ENCODE measurements around the gene SPDEF.

The SPDEF gene

GRCh38 chr6:34565722-34566137 is 9.6 kb upstream of the SPDEF start:
- TF ChIP-seq POLR2A (IDR thresholded peaks at IDR 0.05; ENCODE audit: low read depth, low read length) = no peak
- no peak for FAIRE-seq

GRCh38 chr6:34564181-34564580 is 8.1 kb upstream of the SPDEF start:
- FAIRE-seq (no peak), DNase-seq (ENCODE audit: insufficient read length, low spot score) (no peak)
- TF ChIP-seq POU2F2 (IDR thresholded peaks at IDR 0.05; ENCODE audit: low read depth, low read length) = no peak
- no peak for TF ChIP-seq TAF1 (IDR thresholded peaks at IDR 0.05; ENCODE audit: low read depth, low read length)
- TF ChIP-seq PAX5 (IDR thresholded peaks at IDR 0.05; ENCODE audit: insufficient read depth, low read length, severe bottlenecking) = no peak
- no peak for TF ChIP-seq POLR2A (IDR thresholded peaks at IDR 0.05; ENCODE audit: low read depth, low read length)
- TF ChIP-seq SPI1 (IDR thresholded peaks at IDR 0.05; ENCODE audit: low read depth, low read length) = no peak

More at GRCh38 chr6:34565722-34566137, 9.6 kb upstream of the SPDEF start:
- DNase-seq (ENCODE audit: insufficient read length, low spot score) = no peak

- TF ChIP-seq SPI1 (IDR thresholded peaks at IDR 0.05; ENCODE audit: low read depth, low read length) (no peak), PAX5 (IDR thresholded peaks at IDR 0.05; ENCODE audit: insufficient read depth, low read length, severe bottlenecking) (no peak), POU2F2 (IDR thresholded peaks at IDR 0.05; ENCODE audit: low read depth, low read length) (no peak), TAF1 (IDR thresholded peaks at IDR 0.05; ENCODE audit: low read depth, low read length) (no peak), POLR2A (IDR thresholded peaks at IDR 0.05; ENCODE audit: low read depth, low read length) (no peak), POLR2AphosphoS5 (IDR thresholded peaks at IDR 0.05; ENCODE audit: low read depth, low read length) (no peak)
- DNase-seq (ENCODE audit: insufficient read length, low spot score) = no peak
- no peak for FAIRE-seq
Measured at GRCh38 chr6:34563513-34563870, 7.4 kb upstream of the SPDEF start.

- DNase-seq (ENCODE audit: insufficient read length, low spot score) = no peak
- no peak for FAIRE-seq
- TF ChIP-seq PAX5 (IDR thresholded peaks at IDR 0.05; ENCODE audit: insufficient read depth, low read length, severe bottlenecking) = no peak
- TF ChIP-seq TAF1 (IDR thresholded peaks at IDR 0.05; ENCODE audit: low read depth, low read length) = no peak
- no peak for TF ChIP-seq SPI1 (IDR thresholded peaks at IDR 0.05; ENCODE audit: low read depth, low read length)
- no peak for TF ChIP-seq POLR2AphosphoS5 (IDR thresholded peaks at IDR 0.05; ENCODE audit: low read depth, low read length)
- no peak for TF ChIP-seq POLR2A (IDR thresholded peaks at IDR 0.05; ENCODE audit: low read depth, low read length)
- TF ChIP-seq POU2F2 (IDR thresholded peaks at IDR 0.05; ENCODE audit: low read depth, low read length) = no peak
Measured at GRCh38 chr6:34562861-34563512, 6.9 kb upstream of the SPDEF start.

GRCh38 chr6:34562350-34562749 is 6.2 kb upstream of the SPDEF start:
- FAIRE-seq (no peak), DNase-seq (ENCODE audit: insufficient read length, low spot score) (no peak)
- TF ChIP-seq PAX5 (IDR thresholded peaks at IDR 0.05; ENCODE audit: insufficient read depth, low read length, severe bottlenecking) (no peak), POLR2AphosphoS5 (IDR thresholded peaks at IDR 0.05; ENCODE audit: low read depth, low read length) (no peak), SPI1 (IDR thresholded peaks at IDR 0.05; ENCODE audit: low read depth, low read length) (no peak), TAF1 (IDR thresholded peaks at IDR 0.05; ENCODE audit: low read depth, low read length) (no peak), POLR2A (IDR thresholded peaks at IDR 0.05; ENCODE audit: low read depth, low read length) (no peak), POU2F2 (IDR thresholded peaks at IDR 0.05; ENCODE audit: low read depth, low read length) (no peak)

- FAIRE-seq = no peak
- no peak for DNase-seq (ENCODE audit: insufficient read length, low spot score)
- TF ChIP-seq POLR2A (IDR thresholded peaks at IDR 0.05; ENCODE audit: low read depth, low read length) = no peak
- no peak for TF ChIP-seq TAF1 (IDR thresholded peaks at IDR 0.05; ENCODE audit: low read depth, low read length)
- no peak for TF ChIP-seq POLR2AphosphoS5 (IDR thresholded peaks at IDR 0.05; ENCODE audit: low read depth, low read length)
- no peak for TF ChIP-seq POU2F2 (IDR thresholded peaks at IDR 0.05; ENCODE audit: low read depth, low read length)
- TF ChIP-seq PAX5 (IDR thresholded peaks at IDR 0.05; ENCODE audit: insufficient read depth, low read length, severe bottlenecking) = no peak
- no peak for TF ChIP-seq SPI1 (IDR thresholded peaks at IDR 0.05; ENCODE audit: low read depth, low read length)
Measured at GRCh38 chr6:34561227-34561530, 5.0 kb upstream of the SPDEF start.

GRCh38 chr6:34560366-34561226 is 4.5 kb upstream of the SPDEF start:
- TF ChIP-seq POLR2AphosphoS5 (IDR thresholded peaks at IDR 0.05; ENCODE audit: low read depth, low read length) = no peak
- TF ChIP-seq SPI1 (IDR thresholded peaks at IDR 0.05; ENCODE audit: low read depth, low read length) = no peak
- no peak for TF ChIP-seq PAX5 (IDR thresholded peaks at IDR 0.05; ENCODE audit: insufficient read depth, low read length, severe bottlenecking)
- no peak for TF ChIP-seq TAF1 (IDR thresholded peaks at IDR 0.05; ENCODE audit: low read depth, low read length)
- TF ChIP-seq POLR2A (IDR thresholded peaks at IDR 0.05; ENCODE audit: low read depth, low read length) = no peak
- no peak for TF ChIP-seq POU2F2 (IDR thresholded peaks at IDR 0.05; ENCODE audit: low read depth, low read length)
- no peak for FAIRE-seq
- no peak for DNase-seq (ENCODE audit: insufficient read length, low spot score)

- TF ChIP-seq POU2F2 (IDR thresholded peaks at IDR 0.05; ENCODE audit: low read depth, low read length) (no peak), PAX5 (IDR thresholded peaks at IDR 0.05; ENCODE audit: insufficient read depth, low read length, severe bottlenecking) (no peak), TAF1 (IDR thresholded peaks at IDR 0.05; ENCODE audit: low read depth, low read length) (no peak), SPI1 (IDR thresholded peaks at IDR 0.05; ENCODE audit: low read depth, low read length) (no peak), POLR2AphosphoS5 (IDR thresholded peaks at IDR 0.05; ENCODE audit: low read depth, low read length) (no peak), POLR2A (IDR thresholded peaks at IDR 0.05; ENCODE audit: low read depth, low read length) (no peak)
- FAIRE-seq (no peak), DNase-seq (ENCODE audit: insufficient read length, low spot score) (no peak)
Measured at GRCh38 chr6:34559651-34560365, 3.7 kb upstream of the SPDEF start.

GRCh38 chr6:34558172-34558714 is 2.1 kb upstream of the SPDEF start:
- FAIRE-seq (no peak), DNase-seq (ENCODE audit: insufficient read length, low spot score) (no peak)
- TF ChIP-seq POLR2A (IDR thresholded peaks at IDR 0.05; ENCODE audit: low read depth, low read length) = no peak
- no peak for TF ChIP-seq PAX5 (IDR thresholded peaks at IDR 0.05; ENCODE audit: insufficient read depth, low read length, severe bottlenecking)
- no peak for TF ChIP-seq SPI1 (IDR thresholded peaks at IDR 0.05; ENCODE audit: low read depth, low read length)
- no peak for TF ChIP-seq POLR2AphosphoS5 (IDR thresholded peaks at IDR 0.05; ENCODE audit: low read depth, low read length)
- TF ChIP-seq TAF1 (IDR thresholded peaks at IDR 0.05; ENCODE audit: low read depth, low read length) = no peak
- no peak for TF ChIP-seq POU2F2 (IDR thresholded peaks at IDR 0.05; ENCODE audit: low read depth, low read length)

All from GM12891 (cell line).